Measurements from ENCODE around the gene SASH1. TPM values are rescaled to one million over a fixed set of nuclear protein-coding genes. Genes with fewer than 3 reads are reported as not detected.

Gene SASH1
- total and polyA plus RNA-seq, 9 donors = 8.6 to 35.2 (median 18.2) TPM

- 90 to 95% (median 91%) methylated on average over 19 to 20 of the region's 20 CpGs for WGBS, 3 donors
- Histone ChIP-seq H3K4me1 (ENCODE audit: insufficient read depth) (no peaks in the 10 kb centered on the region), H3K36me3 (no peaks in the 10 kb centered on the region), H3K27me3 (no peaks in the 10 kb centered on the region), H3K4me3 (no peak overlapping the region), H3K27ac (no peak overlapping the region), H3K9me3 (no peaks in the 10 kb centered on the region)
- DNase-seq = no peak
- intact Hi-C loops (cut with DNase I) = no loop called here
- TF ChIP-seq EP300 (IDR thresholded peaks at IDR 0.05) (no peak), POLR2A (IDR thresholded peaks at IDR 0.05) (no peak), CTCF (IDR thresholded peaks at IDR 0.05) (no peak)
These were observed 113.3 kb downstream of the SASH1 start for GRCh38 chr6:148455674-148456558.

DNA sequence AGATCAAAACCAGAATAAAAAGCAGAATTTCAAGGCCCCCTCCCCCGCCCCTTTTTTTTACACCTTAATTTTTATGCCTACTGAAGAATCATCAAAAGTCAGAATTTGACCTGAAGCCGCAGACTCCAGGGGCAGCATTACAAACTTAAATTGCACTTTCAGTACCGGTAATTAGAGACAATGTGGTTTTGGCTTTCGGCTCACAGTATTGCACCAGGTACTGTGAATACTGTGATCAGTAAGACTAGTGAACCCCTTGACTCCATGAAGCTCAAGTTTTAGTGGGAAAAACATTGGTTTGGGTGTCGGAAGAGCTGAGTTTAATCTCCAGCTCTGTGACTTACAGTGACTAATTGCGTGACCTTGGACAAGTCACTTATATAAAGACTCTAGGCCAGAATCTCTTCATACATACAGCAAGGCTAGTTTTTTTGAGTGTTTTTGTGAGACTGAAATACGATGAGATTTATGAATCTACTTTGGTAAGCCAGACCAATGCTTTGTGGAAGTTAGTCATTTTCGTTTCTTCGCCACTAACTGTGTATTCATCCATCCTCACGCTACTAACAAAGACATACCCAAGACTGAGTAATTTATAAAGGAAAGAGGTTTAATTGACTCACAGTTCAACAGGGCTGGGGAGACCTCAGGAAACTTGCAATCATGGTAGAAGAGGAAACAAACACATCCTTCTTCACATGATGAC, 114.7 kb downstream of the SASH1 start:
- TF ChIP-seq EP300 (IDR thresholded peaks at IDR 0.05) (no peak), POLR2A (IDR thresholded peaks at IDR 0.05) (no peak), CTCF (IDR thresholded peaks at IDR 0.05) (no peak)
- H3K27ac ChIP-seq = no peak overlapping the region
- no peaks in the 10 kb centered on the region for H3K36me3 ChIP-seq
- H3K9me3 ChIP-seq = no peaks in the 10 kb centered on the region
- H3K4me1 ChIP-seq (ENCODE audit: insufficient read depth) = no peaks in the 10 kb centered on the region
- 93 to 96% (median 96%) methylated on average over 10 of the region's 10 CpGs for WGBS, 3 donors
- H3K27me3 ChIP-seq = no peaks in the 10 kb centered on the region
- intact Hi-C loops (cut with DNase I) = no loop called here
- no peak for DNase-seq
- H3K4me3 ChIP-seq = no peak overlapping the region

DNA sequence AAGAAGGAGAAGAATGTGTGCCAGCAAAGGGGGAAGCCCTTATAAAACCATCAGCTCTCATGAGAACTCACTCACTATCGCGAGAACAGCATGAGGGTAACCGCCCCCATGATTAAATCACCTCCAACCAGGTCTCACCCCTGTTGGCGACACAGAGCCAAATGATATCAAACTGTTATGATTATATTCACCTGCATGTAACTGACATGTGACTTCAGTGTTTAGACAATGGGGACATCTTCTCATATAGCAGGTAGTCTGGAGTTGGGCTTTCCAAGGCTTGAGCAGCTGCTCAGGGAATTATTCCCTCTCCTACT, 115.2 kb downstream of the SASH1 start:
- no peak for DNase-seq
- Histone ChIP-seq H3K36me3 (no peaks in the 10 kb centered on the region), H3K9me3 (no peaks in the 10 kb centered on the region), H3K4me1 (ENCODE audit: insufficient read depth) (peaks cover 1% of the 10 kb centered on the region), H3K4me3 (no peak overlapping the region), H3K27ac (no peak overlapping the region), H3K27me3 (no peaks in the 10 kb centered on the region)
- 90 to 96% (median 96%) methylated on average over 4 of the region's 4 CpGs for WGBS, 3 donors
- intact Hi-C loops (cut with DNase I) = no loop called here
- TF ChIP-seq EP300 (IDR thresholded peaks at IDR 0.05) (no peak), POLR2A (IDR thresholded peaks at IDR 0.05) (no peak), CTCF (IDR thresholded peaks at IDR 0.05) (no peak)

DNA sequence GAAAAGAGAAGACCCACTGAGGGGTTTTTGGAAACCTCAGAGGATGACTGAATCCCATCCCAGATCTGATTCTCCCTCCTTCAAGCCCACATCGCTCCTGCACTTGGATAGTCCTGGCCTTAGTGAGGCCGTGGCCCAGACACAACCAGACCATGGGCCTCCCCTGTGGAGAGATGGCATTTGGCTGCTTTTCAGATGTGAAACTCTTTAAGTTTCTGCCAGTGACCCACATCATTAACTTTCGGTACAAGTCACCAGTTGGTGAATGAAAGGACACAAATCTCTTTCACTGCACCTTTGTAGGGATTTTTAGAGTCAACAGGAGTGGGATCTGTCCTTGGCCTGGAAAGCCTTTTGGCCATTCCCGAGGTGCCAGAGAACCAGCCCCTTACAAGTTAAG, 116.6 kb downstream of the SASH1 start:
- H3K4me1 ChIP-seq (ENCODE audit: insufficient read depth) = peaks cover 1% of the 10 kb centered on the region
- no peak overlapping the region for H3K27ac ChIP-seq
- WGBS, 3 donors = 90 to 93% (median 93%) methylated on average over 4 of the region's 4 CpGs
- intact Hi-C loops (cut with DNase I) = no loop called here
- H3K36me3 ChIP-seq = no peaks in the 10 kb centered on the region
- DNase-seq = no peak
- TF ChIP-seq CTCF (IDR thresholded peaks at IDR 0.05) (no peak), EP300 (IDR thresholded peaks at IDR 0.05) (no peak), POLR2A (IDR thresholded peaks at IDR 0.05) (no peak)
- H3K4me3 ChIP-seq = no peak overlapping the region
- H3K27me3 ChIP-seq = no peaks in the 10 kb centered on the region
- H3K9me3 ChIP-seq = no peaks in the 10 kb centered on the region

All from ovary (tissue), 9 donors.